ENCODE results near the gene CFAP251. TPM values are rescaled to one million over a fixed set of nuclear protein-coding genes. Genes with fewer than 3 reads are reported as not detected.

CFAP251 gene
- total RNA-seq, 2 experiments from 2014 or later = 0.28 to 0.33 TPM

DNA sequence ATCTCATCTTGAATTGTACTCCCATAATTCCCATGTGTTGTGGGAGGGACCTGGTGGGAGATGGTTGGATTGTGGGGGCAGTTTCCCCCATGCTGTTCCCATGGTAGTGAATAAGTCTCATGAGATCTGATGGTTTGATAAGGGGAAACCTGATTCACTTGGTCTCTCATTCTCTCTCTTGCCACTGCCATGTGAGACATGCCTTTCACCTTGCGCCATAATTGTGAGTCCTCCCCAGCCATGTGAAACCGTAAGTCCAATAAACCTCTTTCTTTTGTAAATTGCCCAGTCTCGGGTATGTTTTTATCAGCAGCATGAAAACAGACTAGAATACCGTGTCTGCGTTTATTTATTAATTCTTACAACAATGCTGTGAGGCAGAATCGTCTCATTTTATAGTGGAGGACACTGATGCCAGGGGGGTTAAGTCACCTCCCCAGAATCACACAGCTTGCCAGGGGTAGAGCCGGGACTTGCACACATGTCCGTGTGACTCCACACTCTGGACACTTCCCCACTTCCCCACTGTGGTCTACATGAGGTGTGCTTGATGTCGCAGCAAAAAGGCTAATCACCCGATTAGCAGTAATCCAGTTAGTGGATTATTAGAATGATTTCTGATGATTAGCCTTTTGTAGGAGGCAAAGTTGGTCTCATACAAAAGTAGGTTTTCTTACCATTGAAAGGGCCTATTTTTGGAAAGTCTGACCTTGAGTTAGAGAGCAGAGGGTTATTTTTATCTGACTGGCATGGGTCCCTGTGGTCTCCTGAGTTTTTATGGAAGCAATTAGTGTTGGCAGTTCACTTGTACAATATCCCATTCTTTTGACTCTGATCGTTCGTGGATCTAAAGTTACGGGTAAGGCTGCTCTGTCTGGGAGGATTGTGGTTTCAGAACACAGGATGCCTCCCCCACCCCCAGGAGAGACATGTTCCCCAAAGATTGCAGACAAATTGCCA, 55.9 kb downstream of the CFAP251 start:
- intact Hi-C loops (cut with DNase I, micrococcal nuclease) = loop anchor here in 1 of 2 experiments (10.0 kb wide), 1 partner anchor 110 kb away; no protein-coding TSS in a partner anchor
- POLR2A ChIA-PET = no interaction called here
- CTCF ChIA-PET = no interaction called here
- Histone ChIP-seq H3K36me3 (ENCODE audit: insufficient read depth, low read length) (no peaks in the 10 kb centered on the region), H3K9me3 (ENCODE audit: control insufficient read depth in 1 of 2, insufficient read depth in 1 of 2, low read length in 2 of 2) (peaks cover 0 to 8% of the 10 kb centered on the region in 2 experiments), H3K27me3 (ENCODE audit: control insufficient read depth in 1 of 2, insufficient read depth in 2 of 2, low read length in 2 of 2) (no peaks in the 10 kb centered on the region), H3K4me3 (ENCODE audit: low read length) (no peak overlapping the region), H3K4me1 (ENCODE audit: insufficient read depth, low read length) (no peaks in the 10 kb centered on the region), H3K27ac (ENCODE audit: low read depth in 1 of 2, low read length in 2 of 2) (no peak overlapping the region)
- Mint-ChIP-seq H3K4me3 (no peak overlapping the region), H3K36me3 (ENCODE audit: low read depth) (no peaks in the 10 kb centered on the region), H3K9me3 (peaks cover 2% of the 10 kb centered on the region), H3K27me3 (no peaks in the 10 kb centered on the region), H3K4me1 (ENCODE audit: low read depth) (no peaks in the 10 kb centered on the region), H3K27ac (no peak overlapping the region)
- TF ChIP-seq, protein P1, sequence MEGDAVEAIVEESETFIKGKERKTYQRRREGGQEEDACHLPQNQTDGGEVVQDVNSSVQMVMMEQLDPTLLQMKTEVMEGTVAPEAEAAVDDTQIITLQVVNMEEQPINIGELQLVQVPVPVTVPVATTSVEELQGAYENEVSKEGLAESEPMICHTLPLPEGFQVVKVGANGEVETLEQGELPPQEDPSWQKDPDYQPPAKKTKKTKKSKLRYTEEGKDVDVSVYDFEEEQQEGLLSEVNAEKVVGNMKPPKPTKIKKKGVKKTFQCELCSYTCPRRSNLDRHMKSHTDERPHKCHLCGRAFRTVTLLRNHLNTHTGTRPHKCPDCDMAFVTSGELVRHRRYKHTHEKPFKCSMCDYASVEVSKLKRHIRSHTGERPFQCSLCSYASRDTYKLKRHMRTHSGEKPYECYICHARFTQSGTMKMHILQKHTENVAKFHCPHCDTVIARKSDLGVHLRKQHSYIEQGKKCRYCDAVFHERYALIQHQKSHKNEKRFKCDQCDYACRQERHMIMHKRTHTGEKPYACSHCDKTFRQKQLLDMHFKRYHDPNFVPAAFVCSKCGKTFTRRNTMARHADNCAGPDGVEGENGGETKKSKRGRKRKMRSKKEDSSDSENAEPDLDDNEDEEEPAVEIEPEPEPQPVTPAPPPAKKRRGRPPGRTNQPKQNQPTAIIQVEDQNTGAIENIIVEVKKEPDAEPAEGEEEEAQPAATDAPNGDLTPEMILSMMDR (IDR thresholded peaks at IDR 0.05) = no peak
- ATAC-seq (ENCODE audit: poor library complexity) = no peak
- DNase-seq = no peak

DNA sequence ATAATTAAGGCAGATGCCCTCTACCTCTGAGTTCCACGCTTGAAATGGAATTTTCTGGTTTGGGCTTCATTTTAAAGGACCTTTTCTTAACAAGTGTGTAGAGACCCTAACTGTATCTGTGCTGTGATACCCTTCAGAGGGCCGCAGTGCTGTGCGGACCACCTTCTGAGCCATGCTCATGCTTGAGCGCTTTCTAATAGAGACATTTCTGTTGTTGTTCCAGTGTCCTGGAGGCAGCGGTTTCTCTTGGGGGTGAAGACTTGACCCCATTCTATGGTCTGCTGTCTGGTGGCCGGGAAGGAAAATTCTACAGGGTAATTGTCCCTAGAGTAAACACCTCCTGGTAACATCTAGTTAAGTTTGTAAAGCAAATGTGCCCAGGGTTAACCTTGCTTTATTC, 56.6 kb downstream of the CFAP251 start:
- POLR2A ChIA-PET = no interaction called here
- Mint-ChIP-seq H3K9me3 (peaks cover 2% of the 10 kb centered on the region), H3K4me1 (ENCODE audit: low read depth) (no peaks in the 10 kb centered on the region), H3K27ac (no peak overlapping the region), H3K4me3 (no peak overlapping the region), H3K36me3 (ENCODE audit: low read depth) (no peaks in the 10 kb centered on the region), H3K27me3 (no peaks in the 10 kb centered on the region)
- Histone ChIP-seq H3K36me3 (ENCODE audit: insufficient read depth, low read length) (no peaks in the 10 kb centered on the region), H3K27me3 (ENCODE audit: control insufficient read depth in 1 of 2, insufficient read depth in 2 of 2, low read length in 2 of 2) (no peaks in the 10 kb centered on the region), H3K9me3 (ENCODE audit: control insufficient read depth in 1 of 2, insufficient read depth in 1 of 2, low read length in 2 of 2) (peaks cover 0 to 8% of the 10 kb centered on the region in 2 experiments), H3K27ac (ENCODE audit: low read depth in 1 of 2, low read length in 2 of 2) (no peak overlapping the region), H3K4me3 (ENCODE audit: low read length) (no peak overlapping the region), H3K4me1 (ENCODE audit: insufficient read depth, low read length) (no peaks in the 10 kb centered on the region)
- DNase-seq (no peak), ATAC-seq (ENCODE audit: poor library complexity) (no peak)
- intact Hi-C loops (cut with DNase I, micrococcal nuclease) = loop anchor here in 1 of 2 experiments (10.0 kb wide), 1 partner anchor 110 kb away; no protein-coding TSS in a partner anchor
- TF ChIP-seq, protein P1 (IDR thresholded peaks at IDR 0.05) = no peak
- CTCF ChIA-PET = no interaction called here

DNA sequence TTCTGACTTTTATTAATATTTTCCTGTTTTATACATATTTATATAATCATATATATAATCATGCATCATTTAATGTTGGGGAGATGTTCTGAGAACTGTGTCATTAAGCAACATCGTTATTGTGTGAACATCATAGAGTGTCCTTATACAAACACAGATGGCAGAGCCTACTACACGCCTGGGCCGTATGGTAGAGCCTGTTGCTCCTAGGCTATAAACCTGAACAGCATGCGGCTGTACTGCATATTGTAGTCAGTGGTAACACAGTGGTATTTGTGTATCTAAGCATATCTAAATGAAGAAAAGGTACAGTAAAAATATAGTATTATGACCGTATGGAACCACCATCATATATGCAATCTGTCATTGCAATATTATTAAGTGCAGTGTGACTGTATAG, 58.6 kb downstream of the CFAP251 start:
- H3K27me3 ChIP-seq (ENCODE audit: control insufficient read depth in 1 of 2, insufficient read depth in 2 of 2, low read length in 2 of 2) = no peaks in the 10 kb centered on the region
- no peak overlapping the region for H3K27ac Mint-ChIP-seq

More for the DNA sequence above, 58.6 kb downstream of the CFAP251 start:
- no peaks in the 10 kb centered on the region for H3K4me1 Mint-ChIP-seq (ENCODE audit: low read depth)
- intact Hi-C loops (cut with DNase I, micrococcal nuclease) = loop anchor here in 1 of 2 experiments (10.0 kb wide), 1 partner anchor 112 kb away; no protein-coding TSS in a partner anchor
- Histone ChIP-seq H3K9me3 (ENCODE audit: control insufficient read depth in 1 of 2, insufficient read depth in 1 of 2, low read length in 2 of 2) (peaks cover 0 to 8% of the 10 kb centered on the region in 2 experiments), H3K4me3 (ENCODE audit: low read length) (no peak overlapping the region), H3K36me3 (ENCODE audit: insufficient read depth, low read length) (no peaks in the 10 kb centered on the region), H3K27ac (ENCODE audit: low read depth in 1 of 2, low read length in 2 of 2) (no peak overlapping the region), H3K4me1 (ENCODE audit: insufficient read depth, low read length) (no peaks in the 10 kb centered on the region)
- TF ChIP-seq, protein P1 (IDR thresholded peaks at IDR 0.05) = no peak
- no peaks in the 10 kb centered on the region for H3K27me3 Mint-ChIP-seq
- DNase-seq (no peak), ATAC-seq (ENCODE audit: poor library complexity) (no peak)
- no peak overlapping the region for H3K4me3 Mint-ChIP-seq
- H3K9me3 Mint-ChIP-seq = peaks cover 2% of the 10 kb centered on the region
- ChIA-PET POLR2A (no interaction called here), CTCF (no interaction called here)
- H3K36me3 Mint-ChIP-seq (ENCODE audit: low read depth) = no peaks in the 10 kb centered on the region

All from CD4-positive, alpha-beta T cell (primary cell).